Measurements from ENCODE around the gene ANKS4B. TPM values are rescaled to one million over a fixed set of nuclear protein-coding genes. Genes with fewer than 3 reads are reported as not detected.

ANKS4B gene, protein sequence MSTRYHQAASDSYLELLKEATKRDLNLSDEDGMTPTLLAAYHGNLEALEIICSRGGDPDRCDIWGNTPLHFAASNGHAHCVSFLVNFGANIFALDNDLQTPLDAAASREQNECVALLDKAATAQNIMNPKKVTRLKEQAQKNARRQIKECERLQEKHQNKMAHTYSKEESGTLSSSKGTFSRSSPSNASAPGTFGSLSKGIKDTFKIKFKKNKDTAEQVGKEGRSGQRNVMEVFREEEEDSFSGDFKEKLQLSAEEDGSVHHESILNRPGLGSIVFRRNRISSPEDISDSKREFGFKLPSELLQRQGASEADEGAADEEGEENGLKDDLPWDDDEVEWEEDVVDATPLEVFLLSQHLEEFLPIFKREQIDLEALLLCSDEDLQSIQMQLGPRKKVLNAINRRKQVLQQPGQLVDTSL
- total RNA-seq = not detected

DNA sequence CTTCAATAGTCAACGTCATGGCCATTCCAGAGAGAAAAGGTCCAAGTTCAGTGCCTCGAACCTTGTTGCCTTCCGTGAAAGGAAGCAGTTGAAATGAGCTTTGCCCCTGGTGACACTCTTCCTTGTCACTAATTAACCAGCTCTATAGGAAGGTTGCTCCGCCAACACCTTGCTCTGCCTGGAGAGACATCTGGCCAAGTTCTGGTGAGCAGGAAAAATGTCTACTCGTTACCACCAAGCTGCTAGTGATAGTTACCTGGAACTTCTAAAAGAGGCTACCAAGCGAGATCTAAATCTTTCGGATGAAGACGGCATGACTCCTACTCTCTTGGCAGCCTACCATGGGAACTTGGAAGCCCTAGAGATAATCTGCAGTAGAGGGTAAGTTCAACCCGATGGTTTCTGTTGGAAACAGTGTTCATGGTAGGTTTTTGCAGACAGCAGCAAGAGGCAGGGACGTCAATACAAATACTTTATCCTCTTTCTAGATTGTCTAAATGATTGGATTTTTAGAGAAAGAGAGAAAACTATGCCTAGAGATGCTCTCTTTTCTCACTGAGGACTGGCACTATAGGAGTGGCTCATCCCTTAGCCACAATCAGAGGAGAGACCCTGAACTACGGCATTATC is at the start of gene ANKS4B:
TSS of gene ANKS4B (plus strand) at position 179 of the 630 bp plus-strand sequence. CDS start at position 218, 39 bp downstream.
- Histone ChIP-seq H3K27me3 (peaks cover 0 to 53% (median 0%) of the 10 kb centered on the region in 4 donors), H3K9me3 (no peaks in the 10 kb centered on the region), H3K27ac (no peak within 1 kb of the TSS), H3K4me3 (no peak within 1 kb of the TSS), H3K4me1 (no peaks in the 10 kb centered on the region), H3K36me3 (no peaks in the 10 kb centered on the region)
- WGBS, 2 donors = 77 to 82% methylated on average over 10 to 11 of the region's 11 CpGs
- intact Hi-C loops (cut with DNase I) = no loop called here
- no peak for TF ChIP-seq POLR2A (IDR thresholded peaks at IDR 0.05)
- TF ChIP-seq, protein P1, sequence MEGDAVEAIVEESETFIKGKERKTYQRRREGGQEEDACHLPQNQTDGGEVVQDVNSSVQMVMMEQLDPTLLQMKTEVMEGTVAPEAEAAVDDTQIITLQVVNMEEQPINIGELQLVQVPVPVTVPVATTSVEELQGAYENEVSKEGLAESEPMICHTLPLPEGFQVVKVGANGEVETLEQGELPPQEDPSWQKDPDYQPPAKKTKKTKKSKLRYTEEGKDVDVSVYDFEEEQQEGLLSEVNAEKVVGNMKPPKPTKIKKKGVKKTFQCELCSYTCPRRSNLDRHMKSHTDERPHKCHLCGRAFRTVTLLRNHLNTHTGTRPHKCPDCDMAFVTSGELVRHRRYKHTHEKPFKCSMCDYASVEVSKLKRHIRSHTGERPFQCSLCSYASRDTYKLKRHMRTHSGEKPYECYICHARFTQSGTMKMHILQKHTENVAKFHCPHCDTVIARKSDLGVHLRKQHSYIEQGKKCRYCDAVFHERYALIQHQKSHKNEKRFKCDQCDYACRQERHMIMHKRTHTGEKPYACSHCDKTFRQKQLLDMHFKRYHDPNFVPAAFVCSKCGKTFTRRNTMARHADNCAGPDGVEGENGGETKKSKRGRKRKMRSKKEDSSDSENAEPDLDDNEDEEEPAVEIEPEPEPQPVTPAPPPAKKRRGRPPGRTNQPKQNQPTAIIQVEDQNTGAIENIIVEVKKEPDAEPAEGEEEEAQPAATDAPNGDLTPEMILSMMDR (IDR thresholded peaks at IDR 0.05) = no peak
- no peak for DNase-seq

DNA sequence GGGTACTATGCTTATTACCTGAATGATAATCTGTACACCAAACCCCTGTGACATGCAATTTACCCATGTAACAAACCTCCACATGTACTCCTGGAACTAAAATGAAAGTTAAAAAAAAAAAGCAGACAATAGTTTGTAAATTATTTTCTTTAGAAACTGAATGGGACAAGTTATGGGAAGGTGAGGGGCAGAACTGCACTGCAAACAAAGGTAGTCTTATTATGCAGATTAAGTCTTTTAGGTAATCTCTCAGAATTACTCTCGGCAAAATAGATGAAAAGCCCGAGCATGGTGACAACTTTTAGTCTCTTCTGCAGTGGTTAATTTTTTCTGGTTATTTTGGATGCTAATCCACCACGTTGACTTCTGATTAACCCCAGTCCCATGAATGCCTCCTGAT is 49.5 kb upstream of the ANKS4B start:
- WGBS, 2 donors = 81 to 92% methylated on average over 3 of the region's 3 CpGs
- DNase-seq = no peak
- Histone ChIP-seq H3K4me1 (peaks cover 4 to 11% (median 7%) of the 10 kb centered on the region in 3 donors), H3K36me3 (peaks cover 14 to 53% (median 22%) of the 10 kb centered on the region in 3 donors), H3K9me3 (no peaks in the 10 kb centered on the region), H3K27me3 (no peaks in the 10 kb centered on the region), H3K4me3 (no peak overlapping the region), H3K27ac (no peak overlapping the region)
- intact Hi-C loops (cut with DNase I) = no loop called here
- TF ChIP-seq, protein P1 (IDR thresholded peaks at IDR 0.05) = no peak
- no peak for TF ChIP-seq POLR2A (IDR thresholded peaks at IDR 0.05)

DNA sequence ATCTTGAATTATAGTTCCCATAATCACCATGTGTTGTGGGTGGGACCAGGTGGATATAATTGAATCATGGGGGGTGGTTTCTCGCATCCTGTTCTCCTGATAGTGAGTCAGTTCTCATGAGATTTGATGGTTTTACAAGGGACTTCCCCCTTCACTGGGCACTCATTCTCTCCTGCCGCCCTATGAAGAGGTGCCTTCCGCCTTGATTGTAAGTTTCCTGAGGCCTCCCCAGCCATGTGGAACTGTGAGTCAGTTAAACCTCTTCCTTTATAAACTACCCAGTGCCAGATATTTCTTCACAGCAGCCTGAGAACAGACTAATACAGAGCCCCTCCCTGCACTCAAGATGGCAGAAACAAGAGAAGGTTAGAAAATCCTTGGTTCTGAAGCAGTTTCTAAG is 48.7 kb upstream of the ANKS4B start:
- TF ChIP-seq POLR2A (IDR thresholded peaks at IDR 0.05) = no peak
- TF ChIP-seq, protein P1 (IDR thresholded peaks at IDR 0.05) = no peak
- DNase-seq = no peak
- Histone ChIP-seq H3K4me3 (no peak overlapping the region), H3K27me3 (no peaks in the 10 kb centered on the region), H3K27ac (no peak overlapping the region), H3K9me3 (no peaks in the 10 kb centered on the region), H3K36me3 (peaks cover 6 to 45% (median 15%) of the 10 kb centered on the region in 3 donors), H3K4me1 (peaks cover 4 to 11% (median 8%) of the 10 kb centered on the region in 3 donors)
- intact Hi-C loops (cut with DNase I) = no loop called here
- 57 to 66% methylated on average over 3 of the region's 3 CpGs for WGBS, 2 donors

DNA sequence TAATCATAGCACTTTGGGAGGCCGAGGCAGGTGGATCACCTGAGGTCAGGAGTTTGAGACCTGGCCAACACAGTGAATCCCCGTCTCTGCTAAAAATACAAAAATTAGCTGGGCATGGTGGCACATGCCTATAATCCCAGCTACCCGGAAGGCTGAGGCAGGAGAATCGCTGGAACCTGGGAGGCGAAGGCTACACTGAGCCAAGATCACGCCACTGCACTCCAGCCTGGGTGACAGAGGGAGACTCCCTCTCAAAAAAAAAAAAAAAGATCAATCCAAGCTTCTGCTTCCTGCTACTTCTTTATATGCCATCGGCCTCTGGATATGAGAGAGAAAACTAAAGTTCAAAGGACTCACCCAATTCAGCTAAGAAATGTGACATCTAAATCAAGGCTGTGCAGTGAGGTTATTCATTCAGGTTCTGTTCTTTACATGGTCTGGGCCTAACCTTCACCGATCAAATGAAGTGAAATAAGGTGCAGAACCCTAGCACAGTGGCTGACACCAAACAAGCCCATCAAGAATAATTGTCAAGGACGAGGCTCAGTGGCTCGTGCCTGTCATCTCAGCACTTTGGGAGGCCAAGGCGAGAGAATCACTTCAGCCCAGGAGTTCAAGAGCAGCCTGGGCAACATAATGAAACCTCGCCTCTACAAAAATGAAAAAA is 47.7 kb upstream of the ANKS4B start:
- Histone ChIP-seq H3K4me1 (peaks cover 4 to 11% (median 8%) of the 10 kb centered on the region in 3 donors), H3K27ac (no peak overlapping the region), H3K9me3 (no peaks in the 10 kb centered on the region), H3K36me3 (peaks cover 6 to 35% (median 8%) of the 10 kb centered on the region in 3 donors), H3K27me3 (no peaks in the 10 kb centered on the region), H3K4me3 (no peak overlapping the region)
- 60 to 77% methylated on average over 9 to 10 of the region's 12 CpGs for WGBS, 2 donors
- no peak for TF ChIP-seq POLR2A (IDR thresholded peaks at IDR 0.05)
- TF ChIP-seq, protein P1 (IDR thresholded peaks at IDR 0.05) = no peak
- no peak for DNase-seq
- intact Hi-C loops (cut with DNase I) = no loop called here

All from esophagus squamous epithelium (tissue), 5 donors.